HEK293T (cell line): ENCODE results near the gene CLDN24.

Experiments
- CTCF ChIA-PET: fragments of 350-600 bp; formaldehyde crosslinking; extraction: SDS; loops from one replicate; lab custom pipeline; 2021; ENCODE audit warnings: antibody characterized with exemption, inconsistent platforms; lab: Yijun Ruan, JAX
- POLR2A ChIA-PET: fragments of 350-600 bp; formaldehyde crosslinking; extraction: SDS; loops from one replicate; lab custom pipeline; 2020; ENCODE audit warnings: antibody characterized with exemption, inconsistent platforms; lab: Yijun Ruan, JAX
- DNase-seq: peaks from one replicate; pipeline ENCODE4 v3.0.0; 2012; ENCODE audit warnings: mixed read lengths; ENCODE audit errors: extremely low spot score
- ARNT ChIP-seq: fragments of 450-650 bp; IDR thresholded peaks from 2 replicates; pipeline ENCODE4 v1.6.1; 2017; ENCODE audit warnings: mild to moderate bottlenecking
- BHLHE40 ChIP-seq: fragments of 450-650 bp; IDR thresholded peaks from 2 replicates; pipeline ENCODE4 v1.6.1; 2016; ENCODE audit warnings: mild to moderate bottlenecking, moderate library complexity, borderline replicate concordance
- CTBP1 ChIP-seq: fragments of 450-650 bp; IDR thresholded peaks from 2 replicates; pipeline ENCODE4 v1.6.1; 2016; ENCODE audit warnings: borderline replicate concordance
- ELF4 ChIP-seq: fragments of 450-650 bp; IDR thresholded peaks from 2 replicates; pipeline ENCODE4 v1.6.1; 2017; ENCODE audit warnings: antibody characterized with exemption
- FOXA1 ChIP-seq: fragments of 450-650 bp; IDR thresholded peaks from 2 replicates; pipeline ENCODE4 v1.6.1; 2016; ENCODE audit warnings: mild to moderate bottlenecking
- FOXK2 ChIP-seq: fragments of 450-650 bp; IDR thresholded peaks from 2 replicates; pipeline ENCODE4 v1.6.1; 2016; ENCODE audit warnings: mild to moderate bottlenecking
- FOXM1 ChIP-seq: fragments of 450-650 bp; IDR thresholded peaks from 2 replicates; pipeline ENCODE4 v1.6.1; 2017; ENCODE audit warnings: mild to moderate bottlenecking, borderline replicate concordance
- HDGF ChIP-seq: fragments of 450-650 bp; IDR thresholded peaks from 2 replicates; pipeline ENCODE4 v1.6.1; 2017; ENCODE audit warnings: antibody characterized with exemption, borderline replicate concordance
- L3MBTL2 ChIP-seq: fragments of 450-650 bp; conservative IDR thresholded peaks from 2 replicates; pipeline ENCODE4 v1.6.1; 2016; ENCODE audit warnings: mild to moderate bottlenecking
- LEF1 ChIP-seq: fragments of 450-650 bp; IDR thresholded peaks from 2 replicates; pipeline ENCODE4 v1.6.1; 2017; ENCODE audit warnings: mild to moderate bottlenecking, borderline replicate concordance
- NFRKB ChIP-seq: fragments of 450-650 bp; IDR thresholded peaks from 2 replicates; pipeline ENCODE4 v1.6.1; 2016; ENCODE audit warnings: mild to moderate bottlenecking, moderate library complexity
- PKNOX1 ChIP-seq: fragments of 450-650 bp; IDR thresholded peaks from 2 replicates; pipeline ENCODE4 v1.6.1; 2016
- SP1 ChIP-seq: fragments of 450-650 bp; IDR thresholded peaks from 2 replicates; pipeline ENCODE4 v1.6.1; 2017
- SUZ12 ChIP-seq: fragments of 450-650 bp; IDR thresholded peaks from 2 replicates; pipeline ENCODE4 v1.6.1; 2016; ENCODE audit warnings: mild to moderate bottlenecking
- TARDBP ChIP-seq: fragments of 450-650 bp; IDR thresholded peaks from 2 replicates; pipeline ENCODE4 v1.6.1; 2016
- ZNF384 ChIP-seq: fragments of 450-650 bp; IDR thresholded peaks from 2 replicates; pipeline ENCODE4 v1.6.1; 2016

CLDN24 gene

GRCh38 chr4:183287677-183288076 lies 34.5 kb downstream of the CLDN24 start:
- TF ChIP-seq FOXM1 (no peak), PKNOX1 (no peak), SUZ12 (no peak), CTBP1 (no peak), ARNT (no peak), SP1 (no peak), HDGF (no peak), L3MBTL2 (no peak), ELF4 (no peak), FOXK2 (no peak), FOXA1 (no peak), BHLHE40 (no peak), ZNF384 (no peak), LEF1 (no peak), NFRKB (no peak), TARDBP (no peak)
- DNase-seq, result no peak
- CTCF ChIA-PET, result interaction anchor here (0.8 kb wide), 1 partner anchor 31 kb away, joined by 3 read pairs; no protein-coding TSS in a partner anchor
- POLR2A ChIA-PET, result interaction anchor here (1.0 kb wide), 1 partner anchor 111 kb away, joined by 3 read pairs; no protein-coding TSS in a partner anchor

GRCh38 chr4:183287309-183287659 lies 34.9 kb downstream of the CLDN24 start:
- CTCF ChIA-PET, result interaction anchor here (0.8 kb wide), 1 partner anchor 31 kb away, joined by 3 read pairs; no protein-coding TSS in a partner anchor

GRCh38 chr4:183286590-183287308 lies 35.5 kb downstream of the CLDN24 start:
- CTCF ChIA-PET, result interaction anchor here (0.7 kb wide), 1 partner anchor 16 kb away, joined by 3 read pairs; no protein-coding TSS in a partner anchor
- no peak for DNase-seq
- POLR2A ChIA-PET, result interaction anchor here (1.0 kb wide), 1 partner anchor 112 kb away, joined by 3 read pairs; no protein-coding TSS in a partner anchor
- no peak for TF ChIP-seq HDGF

More at GRCh38 chr4:183287309-183287659, 34.9 kb downstream of the CLDN24 start:
- no peak for DNase-seq
- POLR2A ChIA-PET, result interaction anchor here (1.0 kb wide), 1 partner anchor 112 kb away, joined by 3 read pairs; no protein-coding TSS in a partner anchor
- no peak for TF ChIP-seq ARNT
- TF ChIP-seq NFRKB, result no peak
- no peak for TF ChIP-seq LEF1
- TF ChIP-seq HDGF, result no peak
- no peak for TF ChIP-seq FOXM1
- TF ChIP-seq ZNF384, result no peak
- no peak for TF ChIP-seq SUZ12
- no peak for TF ChIP-seq FOXK2
- TF ChIP-seq ELF4, result no peak
- TF ChIP-seq TARDBP, result no peak
- no peak for TF ChIP-seq BHLHE40
- no peak for TF ChIP-seq CTBP1

GRCh38 chr4:183285886-183286285 lies 36.3 kb downstream of the CLDN24 start:
- no peak for DNase-seq
- CTCF ChIA-PET, result interaction anchor here (0.7 kb wide), 1 partner anchor 15 kb away, joined by 3 read pairs; no protein-coding TSS in a partner anchor
- POLR2A ChIA-PET, result no interaction called here
- TF ChIP-seq ELF4 (no peak), SP1 (no peak)

- TF ChIP-seq ELF4 (no peak), TARDBP (no peak), ARNT (no peak), ZNF384 (no peak)
- DNase-seq, result no peak
- POLR2A ChIA-PET, result no interaction called here
- CTCF ChIA-PET, result no interaction called here
Observed at GRCh38 chr4:183284965-183285364, 37.3 kb downstream of the CLDN24 start.

- TF ChIP-seq NFRKB, result no peak
- no peak for TF ChIP-seq BHLHE40
- no peak for TF ChIP-seq SUZ12
- no peak for TF ChIP-seq TARDBP
- TF ChIP-seq FOXK2, result no peak
- TF ChIP-seq FOXA1, result no peak
- TF ChIP-seq CTBP1, result no peak
- TF ChIP-seq ELF4, result no peak
- TF ChIP-seq FOXM1, result no peak
- TF ChIP-seq SP1, result no peak
- TF ChIP-seq ZNF384, result no peak
- TF ChIP-seq LEF1, result no peak
- no peak for TF ChIP-seq L3MBTL2
- no peak for TF ChIP-seq PKNOX1
- POLR2A ChIA-PET, result no interaction called here
- no peak for DNase-seq
- CTCF ChIA-PET, result no interaction called here
Observed at GRCh38 chr4:183284258-183284785, 37.9 kb downstream of the CLDN24 start.

GRCh38 chr4:183276106-183276505 lies 46.1 kb downstream of the CLDN24 start:
- POLR2A ChIA-PET, result no interaction called here
- DNase-seq, result no peak
- no peak for TF ChIP-seq SP1
- TF ChIP-seq CTBP1, result no peak
- no peak for TF ChIP-seq NFRKB
- no peak for TF ChIP-seq FOXK2
- TF ChIP-seq ZNF384, result no peak
- TF ChIP-seq HDGF, result no peak
- no peak for TF ChIP-seq PKNOX1
- TF ChIP-seq L3MBTL2, result no peak
- no peak for TF ChIP-seq SUZ12
- TF ChIP-seq BHLHE40, result no peak
- TF ChIP-seq LEF1, result no peak
- TF ChIP-seq FOXM1, result no peak
- no peak for TF ChIP-seq TARDBP
- TF ChIP-seq ELF4, result no peak
- no peak for TF ChIP-seq ARNT
- CTCF ChIA-PET, result no interaction called here
